ENCODE measurements around the gene MVB12B.

MVB12B gene

GRCh38 chr9:126347911-126348760 is 21.5 kb downstream of the MVB12B start:
- Histone ChIP-seq H3K36me3 (ENCODE audit: control insufficient read depth, insufficient read depth, low read length) (no peaks in the 10 kb centered on the region), H3K4me3 (replicated peaks; ENCODE audit: low read depth, low read length) (no peak overlapping the region), H3K27me3 (replicated peaks; ENCODE audit: control insufficient read depth, insufficient read depth, low read length) (peaks cover 3% of the 10 kb centered on the region; the same call in 1 of the 2 replicates)
- DNase-seq (ENCODE audit: extremely low read depth, insufficient read length): no peak
- no peak for TF ChIP-seq CTCF (IDR thresholded peaks at IDR 0.05; ENCODE audit: insufficient read depth, low read length, poor library complexity, severe bottlenecking)

GRCh38 chr9:126348911-126349550 is 22.4 kb downstream of the MVB12B start:
- TF ChIP-seq CTCF (IDR thresholded peaks at IDR 0.05; ENCODE audit: insufficient read depth, low read length, poor library complexity, severe bottlenecking): no peak
- H3K4me3 ChIP-seq (replicated peaks; ENCODE audit: low read depth, low read length): no peak overlapping the region
- no peaks in the 10 kb centered on the region for H3K36me3 ChIP-seq (ENCODE audit: control insufficient read depth, insufficient read depth, low read length)
- peaks cover 3% of the 10 kb centered on the region; the same call in 1 of the 2 replicates for H3K27me3 ChIP-seq (replicated peaks; ENCODE audit: control insufficient read depth, insufficient read depth, low read length)
- no peak for DNase-seq (ENCODE audit: extremely low read depth, insufficient read length)

GRCh38 chr9:126354887-126355770 is 28.5 kb downstream of the MVB12B start:
- DNase-seq (ENCODE audit: extremely low read depth, insufficient read length): no peak
- H3K4me3 ChIP-seq (replicated peaks; ENCODE audit: low read depth, low read length): no peak overlapping the region
- H3K27me3 ChIP-seq (replicated peaks; ENCODE audit: control insufficient read depth, insufficient read depth, low read length): 0 out of 2 replicates have a peak, but pooled peaks cover 1% of the 10 kb centered on the region
- no peaks in the 10 kb centered on the region for H3K36me3 ChIP-seq (ENCODE audit: control insufficient read depth, insufficient read depth, low read length)
- no peak for TF ChIP-seq CTCF (IDR thresholded peaks at IDR 0.05; ENCODE audit: insufficient read depth, low read length, poor library complexity, severe bottlenecking)

GRCh38 chr9:126357074-126357473 is 30.4 kb downstream of the MVB12B start:
- Histone ChIP-seq H3K36me3 (ENCODE audit: control insufficient read depth, insufficient read depth, low read length) (no peaks in the 10 kb centered on the region), H3K4me3 (replicated peaks; ENCODE audit: low read depth, low read length) (no peak overlapping the region), H3K27me3 (replicated peaks; ENCODE audit: control insufficient read depth, insufficient read depth, low read length) (0 out of 2 replicates have a peak, but pooled peaks cover 1% of the 10 kb centered on the region)
- no peak for DNase-seq (ENCODE audit: extremely low read depth, insufficient read length)
- no peak for TF ChIP-seq CTCF (IDR thresholded peaks at IDR 0.05; ENCODE audit: insufficient read depth, low read length, poor library complexity, severe bottlenecking)

GRCh38 chr9:126360073-126360472 is 33.4 kb downstream of the MVB12B start:
- TF ChIP-seq CTCF (IDR thresholded peaks at IDR 0.05; ENCODE audit: insufficient read depth, low read length, poor library complexity, severe bottlenecking): no peak
- no peak for DNase-seq (ENCODE audit: extremely low read depth, insufficient read length)

More at GRCh38 chr9:126360073-126360472, 33.4 kb downstream of the MVB12B start:
- Histone ChIP-seq H3K36me3 (ENCODE audit: control insufficient read depth, insufficient read depth, low read length) (no peaks in the 10 kb centered on the region), H3K27me3 (replicated peaks; ENCODE audit: control insufficient read depth, insufficient read depth, low read length) (no peaks in the 10 kb centered on the region), H3K4me3 (replicated peaks; ENCODE audit: low read depth, low read length) (no peak overlapping the region)
